Endothelial cell of umbilical vein (primary cell): ENCODE results near the gene PFN3. TPM values are rescaled to one million over a fixed set of nuclear protein-coding genes. Genes with fewer than 3 reads are reported as not detected.

Experiments
- BruUV-seq: library from RNA; stranded (reverse); fragments of 400-500 nt; replicated peaks from 2 replicates; lab custom pipeline; 2021; lab: Mats Ljungman, UMichigan
- CTCF ChIA-PET: fragments of 300-600, 350-600 bp; sonication (Branson Sonifier 250); formaldehyde crosslinking; loops from one replicate; lab custom pipeline; 2021; ENCODE audit warnings: antibody characterized with exemption, inconsistent platforms; lab: Charles Lee
- POLR2A ChIA-PET: fragments of 300-600, 350-600 bp; sonication (Branson Sonifier 250); formaldehyde crosslinking; loops from one replicate; lab custom pipeline; 2021; ENCODE audit warnings: antibody characterized with exemption, inconsistent platforms; lab: Charles Lee
- DNase-seq: peaks from one replicate; pipeline ENCODE4 v3.0.0-alpha.2; 2011; ENCODE audit warnings: low read depth, low spot score
- FAIRE-seq: peaks from 2 replicates; lab custom pipeline; 2011; peaks lifted over from hg19 to GRCh38; lab: Jason Lieb, UNC
- H2AFZ ChIP-seq: 2 replicates; pipeline ENCODE4 v1.6.0; 2012; ENCODE audit warnings: low read depth, low read length, control low read depth, inconsistent platforms
- H3K27ac ChIP-seq: 2 replicates; pipeline ENCODE4 v1.5.1; 2011; ENCODE audit warnings: low read depth, mild to moderate bottlenecking, control low read depth, low read length, moderate library complexity; ENCODE audit not compliant: insufficient read depth
- H3K27me3 ChIP-seq, 2 experiments: 2 replicates each; pipeline versions ENCODE4 v1.6.0 to v1.6.1; 2011; ENCODE audit warnings: low read length in 2 of 2, mixed read lengths in 1 of 2; ENCODE audit not compliant: control insufficient read depth in 2 of 2, insufficient read depth in 2 of 2
- H3K36me3 ChIP-seq, 2 experiments: 2 replicates in 1 of 2; 3 replicates in 1 of 2; pipeline ENCODE4 v1.5.1; 2011; ENCODE audit warnings: low read length in 2 of 2, mild to moderate bottlenecking in 1 of 2, moderate library complexity in 1 of 2; ENCODE audit not compliant: control insufficient read depth in 2 of 2, insufficient read depth in 2 of 2; ENCODE audit errors: extremely low read depth in 1 of 2
- H3K4me1 ChIP-seq: 3 replicates; pipeline ENCODE4 v1.5.1; 2011; ENCODE audit warnings: mild to moderate bottlenecking, low read length; ENCODE audit not compliant: control insufficient read depth, insufficient read depth; ENCODE audit errors: extremely low read depth
- H3K4me2 ChIP-seq: 2 replicates; pipeline ENCODE4 v1.6.1; 2011; ENCODE audit warnings: low read length, control low read depth, mixed read lengths; ENCODE audit not compliant: insufficient read depth
- H3K4me3 ChIP-seq, 3 experiments: fragments of 200-600 bp in 1 of 3; sonication (generic), shearing (Covaris generic) in 1 of 3; replicated peaks in 1 of 3; 2 replicates each; pipeline ENCODE4 v1.5.1; 2011 to 2016; ENCODE audit warnings: control low read depth in 3 of 3, low read length in 3 of 3, mild to moderate bottlenecking in 2 of 3, inconsistent platforms in 1 of 3, low read depth in 1 of 3, moderate library complexity in 1 of 3; ENCODE audit not compliant: insufficient read depth in 1 of 3
- H3K79me2 ChIP-seq: 2 replicates; pipeline ENCODE4 v1.6.0; 2012; ENCODE audit warnings: low read length, inconsistent platforms; ENCODE audit not compliant: control insufficient read depth, insufficient read depth
- H3K9ac ChIP-seq: replicated peaks from 2 replicates; pipeline ENCODE3; 2011; ENCODE audit warnings: low read length, control low read depth; ENCODE audit not compliant: insufficient read depth; ENCODE audit errors: extremely low read depth
- H3K9me1 ChIP-seq: replicated peaks from 3 replicates; pipeline ENCODE4 v1.6.0; 2011; ENCODE audit warnings: mild to moderate bottlenecking, low read length; ENCODE audit not compliant: control insufficient read depth, insufficient read depth; ENCODE audit errors: extremely low read depth
- H3K9me3 ChIP-seq: replicated peaks from 2 replicates; pipeline ENCODE4 v1.5.1; 2012; ENCODE audit warnings: low read length, inconsistent platforms; ENCODE audit not compliant: control insufficient read depth, insufficient read depth
- H4K20me1 ChIP-seq: replicated peaks from 2 replicates; pipeline ENCODE3; 2011; ENCODE audit warnings: mild to moderate bottlenecking, low read length; ENCODE audit not compliant: control insufficient read depth, insufficient read depth; ENCODE audit errors: extremely low read depth
- CTCF ChIP-seq, 2 donors: IDR thresholded peaks; 1 replicate in 1 of 2; 2 replicates in 1 of 2; pipeline ENCODE4 v1.5.1; 2011; ENCODE audit warnings: low read length in 2 of 2, mild to moderate bottlenecking in 2 of 2, moderate library complexity in 2 of 2, control low read depth in 1 of 2, inconsistent platforms in 1 of 2, low read depth in 1 of 2; ENCODE audit not compliant: insufficient read depth in 1 of 2; ENCODE audit errors: extremely low read depth in 1 of 2
- EZH2 ChIP-seq: IDR thresholded peaks from 2 replicates; pipeline ENCODE4 v1.6.1; 2012; ENCODE audit warnings: borderline replicate concordance, low read depth, mild to moderate bottlenecking, moderate library complexity, low read length, inconsistent platforms; ENCODE audit not compliant: severe bottlenecking
- FOS ChIP-seq: IDR thresholded peaks from 2 replicates; pipeline ENCODE4 v1.6.1; 2011; ENCODE audit warnings: mild to moderate bottlenecking, low read length, moderate library complexity, borderline replicate concordance; ENCODE audit not compliant: insufficient read depth
- GATA2 ChIP-seq: IDR thresholded peaks from 2 replicates; pipeline ENCODE4 v1.7.0; 2011; ENCODE audit warnings: low read depth, mild to moderate bottlenecking, moderate library complexity, mixed read lengths, low read length; ENCODE audit not compliant: insufficient read length, insufficient read depth
- JUN ChIP-seq: IDR thresholded peaks from 2 replicates; pipeline ENCODE4 v1.6.1; 2011; ENCODE audit warnings: borderline replicate concordance, low read depth; ENCODE audit not compliant: insufficient read length, insufficient read depth
- MAX ChIP-seq: IDR thresholded peaks from 2 replicates; pipeline ENCODE4 v1.6.1; 2011; ENCODE audit not compliant: insufficient read depth, insufficient read length
- MYC ChIP-seq: IDR thresholded peaks from one replicate; pipeline ENCODE4 v1.6.1; 2011; ENCODE audit warnings: mild to moderate bottlenecking, low read depth, low read length
- POLR2A ChIP-seq: IDR thresholded peaks from 2 replicates; pipeline ENCODE4 v1.6.1; 2012; ENCODE audit warnings: low read depth, mild to moderate bottlenecking, control low read depth, low read length
- POLR2AphosphoS5 ChIP-seq: IDR thresholded peaks from 2 replicates; pipeline ENCODE4 v1.6.1; 2012; ENCODE audit warnings: low read depth, mild to moderate bottlenecking, control low read depth, low read length, moderate library complexity; ENCODE audit not compliant: insufficient read depth
- dilution Hi-C: fragments of 300-500 bp; cut with MboI; formaldehyde crosslinking; loops from one replicate; pipeline ENCODE4 v1.15.0; 2019; ENCODE audit warnings: low sequenced_read_pairs; ENCODE audit not compliant: extremely low pct_ligation_motif_present
- intact Hi-C: fragments of 100-400 bp; cut with micrococcal nuclease; formaldehyde crosslinking; loops from one replicate; pipeline ENCODE4 v1.10.0; 2022
- polyA plus RNA-seq, 4 experiments: library from polyadenylated mRNA; depleted of rRNA in 3 of 4; stranded (reverse) in 3 of 4; unstranded in 1 of 4; fragments of >200 nt; gene quantifications; 2 replicates each; pipeline versions ENCODE4 v1.2.1 to v1.2.3, GENCODE V29; 2011 to 2012; ENCODE audit warnings: missing spikeins in 1 of 4
- total RNA-seq: library from RNA; stranded (reverse); gene quantifications from 2 replicates; pipeline ENCODE4 v1.2.3, GENCODE V29; 2021

PFN3 gene
- total and polyA plus RNA-seq, 2 donors (not counting 3 experiments of a cell fraction or from before 2014, with no cell fraction given): not detected

- Histone ChIP-seq H3K79me2 (peaks cover 16% of the 10 kb centered on the region), H3K27me3 (no peaks in the 10 kb centered on the region), H3K4me1 (peaks cover 32% of the 10 kb centered on the region), H3K27ac (no peak overlapping the region), H2AFZ (no peak overlapping the region), H3K9ac (no peak overlapping the region), H3K9me1 (no peaks in the 10 kb centered on the region), H3K4me2 (no peak overlapping the region), H4K20me1 (no peaks in the 10 kb centered on the region), H3K36me3 (no peaks in the 10 kb centered on the region), H3K4me3 (no peak overlapping the region), H3K9me3 (no peaks in the 10 kb centered on the region)
- TF ChIP-seq GATA2: no peak
- no peak for TF ChIP-seq CTCF (IDR thresholded peaks at IDR 0.05; ENCODE audit: extremely low read depth in 1 of 2, insufficient read depth in 1 of 2, low read depth in 1 of 2, low read length in 2 of 2)
- no peak for TF ChIP-seq POLR2A
- TF ChIP-seq MAX: no peak
- no peak for TF ChIP-seq FOS
- no peak for TF ChIP-seq EZH2
- no peak for TF ChIP-seq POLR2AphosphoS5
- no peak for TF ChIP-seq JUN
- no peak for TF ChIP-seq MYC
- dilution Hi-C loops: no loop called here
- ChIA-PET CTCF (interaction anchor here (1.1 to 6.3 kb wide), 2 partner anchors 15 to 27 kb away, joined by 3 to 31 read pairs; no protein-coding TSS in a partner anchor), POLR2A (no interaction called here)
- BruUV-seq: no TSS peak
- no peak for DNase-seq
- FAIRE-seq: no peak
- intact Hi-C loops: no loop called here
These were observed 45.8 kb downstream of the PFN3 start for GRCh38 chr5:177354711-177355110.
